Stomach (tissue), 9 donors: ENCODE data around the gene PNPLA3. TPM values are rescaled to one million over a fixed set of nuclear protein-coding genes. Genes with fewer than 3 reads are reported as not detected.

ENCODE experiments used
- DNase-seq, 2 donors: peaks; one replicate each; pipeline versions ENCODE4 v3.0.0 to v3.0.0-alpha.2; 2013 to 2019
- H3K27ac ChIP-seq, 5 donors: fragments of 200-600 bp in 4 of 5; sonication (generic) in 4 of 5; one replicate each; pipeline ENCODE4 v1.5.1; 2013 to 2019; ENCODE audit warnings: mild to moderate bottlenecking in 1 of 5, moderate library complexity in 1 of 5
- H3K27me3 ChIP-seq, 3 donors: fragments of 200-600 bp; sonication (generic); one replicate each; pipeline ENCODE4 v1.5.1; 2017 to 2019; ENCODE audit warnings: mixed run types in 1 of 3
- H3K36me3 ChIP-seq, 4 donors: fragments of 200-600 bp; sonication (generic); 1 replicate in 3 of 4; 2 replicates in 1 of 4; pipeline ENCODE4 v1.5.1; 2016 to 2019
- H3K4me1 ChIP-seq, 4 donors: fragments of 200-600 bp; sonication (generic); one replicate each; pipeline ENCODE4 v1.5.1; 2016 to 2019
- H3K4me3 ChIP-seq, 4 donors: fragments of 200-600 bp; sonication (generic) in 3 of 4; one replicate each; pipeline ENCODE4 v1.5.1; 2016 to 2019; ENCODE audit warnings: mild to moderate bottlenecking in 1 of 4
- H3K9me3 ChIP-seq, 4 donors: fragments of 200-600 bp; sonication (generic); one replicate each; pipeline ENCODE4 v1.5.1; 2016 to 2019
- EP300 ChIP-seq: sonication (generic); formaldehyde crosslinking; IDR thresholded peaks from one replicate; pipeline ENCODE4 v1.6.1; 2017; ENCODE audit warnings: antibody characterized with exemption
- POLR2A ChIP-seq, 4 donors: fragments of 450-650 bp; IDR thresholded peaks; one replicate each; pipeline ENCODE4 v1.6.1; 2016; ENCODE audit warnings: antibody characterized with exemption in 4 of 4, control low read depth in 2 of 4, mild to moderate bottlenecking in 1 of 4, moderate library complexity in 1 of 4
- POLR2AphosphoS5 ChIP-seq, 3 donors: sonication (generic); formaldehyde crosslinking; IDR thresholded peaks; one replicate each; pipeline ENCODE4 v1.6.1; 2016; ENCODE audit warnings: antibody characterized with exemption in 3 of 3
- WGBS, 5 donors: extraction: QIAGEN DNeasy Blood & Tissue Kit in 3 of 5; methylation state at CpG; one replicate each; pipeline versions ENCODE4 v1.1.5 to v1.1.7; 2013 to 2018; 5-methylcytosine and 5-hydroxymethylcytosine counted together
- intact Hi-C: fragments of 100-400 bp; cut with DNase I; formaldehyde crosslinking; loops from one replicate; pipeline ENCODE4 v1.15.1; 2023; ENCODE audit warnings: low total_unique reads
- polyA plus RNA-seq, 3 donors: library from polyadenylated mRNA; stranded (reverse); fragments of 200-250 nt; gene quantifications; one replicate each; pipeline ENCODE4 v1.2.3, GENCODE V29; 2013
- total RNA-seq, 5 donors: library from RNA; depleted of rRNA; stranded (reverse); fragments of >200 nt; gene quantifications; one replicate each; pipeline versions ENCODE4 v1.1.0 to v1.2.3, GENCODE V29; 2014 to 2016
- TF ChIP-seq, protein P1 (sequence below), 7 experiments: fragments of 450-650 bp in 4 of 7; fragments of 200-600 bp in 3 of 7; sonication (generic) in 3 of 7; IDR thresholded peaks; one replicate each; pipeline ENCODE4 v1.5.1; 2016 to 2019; ENCODE audit warnings: antibody characterized with exemption in 7 of 7, control low read depth in 2 of 7, mild to moderate bottlenecking in 1 of 7
- donor health status: healthy with polysubstance abuse.
- donor health status: Bipolar disorder and iron deficiency.
- donor health status: healthy.

Gene PNPLA3
- total and polyA plus RNA-seq, 8 donors, result 0.12 to 0.73 (median 0.47) TPM; not detected in 4

GRCh38 chr22:43923191-43923590 is 414 bp upstream of the PNPLA3 start:
- Histone ChIP-seq H3K9me3 (no peaks in the 10 kb centered on the region), H3K27me3 (peaks cover 0 to 74% (median 15%) of the 10 kb centered on the region in 3 donors), H3K4me1 (peaks cover 8 to 31% (median 19%) of the 10 kb centered on the region in 4 donors), H3K27ac (peak overlapping the region in 1 of 5 donors; percentile 16), H3K4me3 (peak overlapping the region; percentile 59 to 73 (median 61)), H3K36me3 (no peaks in the 10 kb centered on the region)
- intact Hi-C loops, result no loop called here
- TF ChIP-seq POLR2A (IDR thresholded peaks at IDR 0.05), result no peak
- TF ChIP-seq POLR2AphosphoS5 (IDR thresholded peaks at IDR 0.05), result no peak
- TF ChIP-seq, protein P1, sequence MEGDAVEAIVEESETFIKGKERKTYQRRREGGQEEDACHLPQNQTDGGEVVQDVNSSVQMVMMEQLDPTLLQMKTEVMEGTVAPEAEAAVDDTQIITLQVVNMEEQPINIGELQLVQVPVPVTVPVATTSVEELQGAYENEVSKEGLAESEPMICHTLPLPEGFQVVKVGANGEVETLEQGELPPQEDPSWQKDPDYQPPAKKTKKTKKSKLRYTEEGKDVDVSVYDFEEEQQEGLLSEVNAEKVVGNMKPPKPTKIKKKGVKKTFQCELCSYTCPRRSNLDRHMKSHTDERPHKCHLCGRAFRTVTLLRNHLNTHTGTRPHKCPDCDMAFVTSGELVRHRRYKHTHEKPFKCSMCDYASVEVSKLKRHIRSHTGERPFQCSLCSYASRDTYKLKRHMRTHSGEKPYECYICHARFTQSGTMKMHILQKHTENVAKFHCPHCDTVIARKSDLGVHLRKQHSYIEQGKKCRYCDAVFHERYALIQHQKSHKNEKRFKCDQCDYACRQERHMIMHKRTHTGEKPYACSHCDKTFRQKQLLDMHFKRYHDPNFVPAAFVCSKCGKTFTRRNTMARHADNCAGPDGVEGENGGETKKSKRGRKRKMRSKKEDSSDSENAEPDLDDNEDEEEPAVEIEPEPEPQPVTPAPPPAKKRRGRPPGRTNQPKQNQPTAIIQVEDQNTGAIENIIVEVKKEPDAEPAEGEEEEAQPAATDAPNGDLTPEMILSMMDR (IDR thresholded peaks at IDR 0.05), result no peak
- TF ChIP-seq EP300, result no peak
- WGBS, 5 donors, result 0 to 7% (median 1%) methylated on average over 13 of the region's 13 CpGs
- no peak for DNase-seq

DNA sequence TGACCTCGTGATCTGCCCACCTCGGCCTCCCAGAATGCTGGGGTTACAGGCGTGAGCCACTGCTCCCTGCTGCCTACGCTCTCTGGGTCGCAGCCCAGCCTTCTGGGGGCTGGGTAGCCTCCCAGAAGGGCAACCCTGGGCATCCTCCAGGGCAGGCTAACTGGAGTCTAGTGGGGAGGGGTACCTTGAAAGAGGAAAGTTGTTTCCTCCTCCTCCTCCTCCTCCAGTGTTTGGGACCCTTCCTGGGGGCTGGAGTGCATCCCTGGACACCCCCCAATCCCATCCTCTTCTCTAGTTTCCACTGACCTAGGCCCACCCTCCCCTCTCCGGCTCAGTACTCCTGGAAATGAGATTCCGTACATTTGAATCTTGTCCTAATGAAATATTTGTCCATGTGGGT is 1.3 kb downstream of the PNPLA3 start:
- Histone ChIP-seq H3K27me3 (peaks cover 0 to 62% (median 15%) of the 10 kb centered on the region in 3 donors), H3K27ac (no peak overlapping the region), H3K4me3 (no peak overlapping the region), H3K4me1 (peaks cover 8 to 31% (median 19%) of the 10 kb centered on the region in 4 donors), H3K36me3 (no peaks in the 10 kb centered on the region), H3K9me3 (no peaks in the 10 kb centered on the region)
- no peak for DNase-seq
- WGBS, 5 donors, result 42 to 49% (median 46%) methylated on average over 7 of the region's 7 CpGs
- no peak for TF ChIP-seq POLR2AphosphoS5 (IDR thresholded peaks at IDR 0.05)
- TF ChIP-seq, protein P1 (IDR thresholded peaks at IDR 0.05), result no peak
- TF ChIP-seq POLR2A (IDR thresholded peaks at IDR 0.05), result no peak
- no peak for TF ChIP-seq EP300
- intact Hi-C loops, result no loop called here

DNA sequence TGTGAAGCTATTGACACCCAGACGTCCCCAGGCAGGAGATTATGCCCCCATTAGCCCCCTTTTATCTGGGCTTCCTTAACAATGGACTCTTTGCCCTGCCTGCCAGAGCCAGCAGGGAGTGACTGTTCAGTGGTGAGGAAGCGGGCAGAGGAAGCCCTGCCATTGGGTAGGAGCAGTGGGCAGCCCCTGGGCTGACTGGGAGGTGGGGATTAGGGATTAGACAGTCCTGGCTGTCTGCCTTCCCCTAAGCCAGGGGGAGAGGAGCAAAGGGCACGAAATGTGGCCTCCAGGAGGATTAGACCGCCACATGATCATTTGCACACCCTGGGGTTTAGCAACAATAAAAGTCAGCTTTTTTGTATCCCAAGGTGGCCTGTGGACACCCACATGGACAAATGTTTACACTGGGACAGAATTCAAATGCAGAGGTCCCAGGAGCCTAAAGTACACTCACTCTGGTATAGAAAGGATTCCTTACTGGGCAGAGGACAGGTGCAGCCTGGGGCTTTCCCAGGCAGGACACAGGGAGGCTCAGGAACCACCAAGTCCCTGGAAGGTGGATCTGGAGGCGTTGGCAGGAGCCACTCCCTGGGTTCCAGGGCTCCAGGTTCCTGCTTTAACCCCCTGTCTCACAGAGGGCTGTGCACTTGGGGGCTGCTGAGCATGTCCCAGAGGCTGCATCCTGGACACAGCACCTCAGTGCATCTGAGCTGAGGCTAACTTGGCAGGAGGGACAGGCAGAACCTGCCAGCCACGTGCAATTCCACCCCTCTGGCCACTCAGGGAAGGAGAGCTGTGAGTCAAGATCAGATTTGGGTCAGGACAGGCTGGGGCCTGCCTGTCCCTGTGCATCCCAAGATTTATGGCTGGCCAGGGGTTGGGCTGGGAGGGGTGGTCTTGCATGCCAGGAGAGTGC is 2.1 kb downstream of the PNPLA3 start:
- TF ChIP-seq, protein P1 (IDR thresholded peaks at IDR 0.05), result no peak
- no peak for TF ChIP-seq EP300
- TF ChIP-seq POLR2A (IDR thresholded peaks at IDR 0.05), result no peak
- no peak for TF ChIP-seq POLR2AphosphoS5 (IDR thresholded peaks at IDR 0.05)
- peak overlapping the region in 2 of 5 donors; percentile 9 for H3K27ac ChIP-seq
- no peaks in the 10 kb centered on the region for H3K36me3 ChIP-seq
- DNase-seq, result peak in 1 of 2 donors; percentile 46
- H3K9me3 ChIP-seq, result no peaks in the 10 kb centered on the region
- no peak overlapping the region for H3K4me3 ChIP-seq
- H3K27me3 ChIP-seq, result peaks cover 0 to 54% (median 15%) of the 10 kb centered on the region in 3 donors
- intact Hi-C loops, result no loop called here
- 24 to 49% (median 40%) methylated on average over 6 of the region's 6 CpGs for WGBS, 5 donors
- H3K4me1 ChIP-seq, result peaks cover 8 to 31% (median 19%) of the 10 kb centered on the region in 4 donors

DNA sequence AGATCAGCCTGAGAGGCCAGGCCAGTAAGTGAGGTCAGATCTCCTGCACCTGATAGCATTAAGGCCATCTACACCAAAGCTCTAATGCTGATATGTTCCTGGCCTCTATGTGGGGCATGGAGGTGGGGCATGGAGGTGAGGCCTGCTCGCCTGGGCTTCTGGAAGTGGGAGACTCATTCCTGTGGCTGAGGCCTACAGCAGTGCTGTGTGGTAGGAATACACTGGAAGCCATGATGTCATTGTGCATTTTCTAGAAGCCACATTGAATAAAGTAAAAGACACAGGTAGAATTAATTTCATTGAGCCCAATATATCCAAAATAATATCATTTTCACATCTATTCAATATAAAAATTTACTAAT is 2.7 kb downstream of the PNPLA3 start:
- H3K4me3 ChIP-seq, result no peak overlapping the region
- no peaks in the 10 kb centered on the region for H3K36me3 ChIP-seq
- no peak for DNase-seq
- peaks cover 0 to 48% (median 15%) of the 10 kb centered on the region in 3 donors for H3K27me3 ChIP-seq
- no peaks in the 10 kb centered on the region for H3K9me3 ChIP-seq
- WGBS, 5 donors, result 73 to 89% (median 86%) methylated on average over 1 of the region's 1 CpG
- peaks cover 8 to 31% (median 19%) of the 10 kb centered on the region in 4 donors for H3K4me1 ChIP-seq
- intact Hi-C loops, result no loop called here
- TF ChIP-seq POLR2AphosphoS5 (IDR thresholded peaks at IDR 0.05) (no peak), POLR2A (IDR thresholded peaks at IDR 0.05) (no peak), EP300 (no peak)
- TF ChIP-seq, protein P1 (IDR thresholded peaks at IDR 0.05), result no peak
- H3K27ac ChIP-seq, result no peak overlapping the region
